Loucy (cell line): ENCODE results near the gene GPX3.

Experiments used
- H2AFZ ChIP-seq: fragments of 200-600 bp; sonication (generic); 2 replicates; pipeline ENCODE4 v1.6.0; 2016; ENCODE audit warnings: antibody characterized with exemption, mild to moderate bottlenecking, low read length, moderate library complexity
- H3F3A ChIP-seq: fragments of 200-600 bp; 2 replicates; pipeline ENCODE4 v1.6.0; 2016; ENCODE audit warnings: antibody characterized with exemption, low read depth, mild to moderate bottlenecking
- H3K27me3 ChIP-seq: fragments of 200-600 bp; sonication (generic); 2 replicates; pipeline ENCODE4 v1.6.1; 2014; ENCODE audit warnings: low read length, mild to moderate bottlenecking; ENCODE audit not compliant: insufficient read depth, poor library complexity, severe bottlenecking
- H3K36me3 ChIP-seq: fragments of 200-600 bp; sonication (generic); 2 replicates; pipeline ENCODE4 v1.6.1; 2016; ENCODE audit warnings: low read length; ENCODE audit not compliant: insufficient read depth
- H3K4me1 ChIP-seq: fragments of 200-600 bp; sonication (generic); 2 replicates; pipeline ENCODE4 v1.5.1; 2014; ENCODE audit warnings: low read length, mild to moderate bottlenecking; ENCODE audit not compliant: insufficient read depth, poor library complexity, severe bottlenecking
- H3K4me2 ChIP-seq: fragments of 200-600 bp; sonication (generic); 2 replicates; pipeline ENCODE4 v1.6.0; 2014; ENCODE audit warnings: antibody characterized with exemption, low read length, low read depth, mild to moderate bottlenecking; ENCODE audit not compliant: poor library complexity, severe bottlenecking
- H3K4me3 ChIP-seq: fragments of 200-600 bp; sonication (generic); 2 replicates; pipeline ENCODE4 v1.5.1; 2014; ENCODE audit warnings: low read length, mild to moderate bottlenecking, mixed read lengths; ENCODE audit not compliant: poor library complexity, severe bottlenecking
- H3K79me2 ChIP-seq: fragments of 200-600 bp; sonication (generic); 2 replicates; pipeline ENCODE4 v1.6.1; 2014; ENCODE audit warnings: low read length; ENCODE audit not compliant: insufficient read depth
- H3K9ac ChIP-seq: fragments of 200-600 bp; sonication (generic); 2 replicates; pipeline ENCODE4 v1.6.0; 2014; ENCODE audit warnings: mild to moderate bottlenecking, low read depth, low read length, moderate library complexity; ENCODE audit not compliant: poor library complexity, severe bottlenecking
- H3K9me2 ChIP-seq: fragments of 200-600 bp; sonication (generic); replicated peaks from 2 replicates; pipeline ENCODE4 v1.6.1; 2016; ENCODE audit warnings: low read depth, low read length, mixed read lengths
- H3K9me3 ChIP-seq: fragments of 200-600 bp; sonication (generic); 2 replicates; pipeline ENCODE4 v1.6.1; 2014; ENCODE audit warnings: mild to moderate bottlenecking, antibody characterized with exemption, low read length, low read depth; ENCODE audit not compliant: insufficient read depth
- H4K20me1 ChIP-seq: fragments of 200-600 bp; sonication (generic); 2 replicates; pipeline ENCODE4 v1.6.0; 2014; ENCODE audit warnings: antibody characterized with exemption, low read length, mild to moderate bottlenecking; ENCODE audit not compliant: insufficient read depth, poor library complexity, severe bottlenecking
- EZH2phosphoT487 ChIP-seq: fragments of 200-600 bp; IDR thresholded peaks from 2 replicates; pipeline ENCODE4 v1.6.1; 2018; ENCODE audit warnings: antibody characterized with exemption, mild to moderate bottlenecking, moderate library complexity, borderline replicate concordance
- TF ChIP-seq, protein P1 (sequence below): fragments of 200-600 bp; sonication (generic); conservative IDR thresholded peaks from 2 replicates; pipeline ENCODE4 v1.5.1; 2014; ENCODE audit warnings: mild to moderate bottlenecking, antibody characterized with exemption, low read length

Gene GPX3

GRCh38 chr5:151021746-151022145, 1.4 kb downstream of the GPX3 start:
- Histone ChIP-seq H3K4me3 (no peak overlapping the region), H3K79me2 (no peaks in the 10 kb centered on the region), H3K9me2 (no peaks in the 10 kb centered on the region), H3K9ac (no peak overlapping the region), H3K4me1 (peaks cover 6% of the 10 kb centered on the region), H3K27me3 (no peaks in the 10 kb centered on the region), H4K20me1 (no peaks in the 10 kb centered on the region), H3K4me2 (no peak overlapping the region), H2AFZ (no peak overlapping the region), H3K36me3 (no peaks in the 10 kb centered on the region; the same call in 1 of the 2 replicates), H3F3A (no peaks in the 10 kb centered on the region), H3K9me3 (no peaks in the 10 kb centered on the region)
- TF ChIP-seq, protein P1, sequence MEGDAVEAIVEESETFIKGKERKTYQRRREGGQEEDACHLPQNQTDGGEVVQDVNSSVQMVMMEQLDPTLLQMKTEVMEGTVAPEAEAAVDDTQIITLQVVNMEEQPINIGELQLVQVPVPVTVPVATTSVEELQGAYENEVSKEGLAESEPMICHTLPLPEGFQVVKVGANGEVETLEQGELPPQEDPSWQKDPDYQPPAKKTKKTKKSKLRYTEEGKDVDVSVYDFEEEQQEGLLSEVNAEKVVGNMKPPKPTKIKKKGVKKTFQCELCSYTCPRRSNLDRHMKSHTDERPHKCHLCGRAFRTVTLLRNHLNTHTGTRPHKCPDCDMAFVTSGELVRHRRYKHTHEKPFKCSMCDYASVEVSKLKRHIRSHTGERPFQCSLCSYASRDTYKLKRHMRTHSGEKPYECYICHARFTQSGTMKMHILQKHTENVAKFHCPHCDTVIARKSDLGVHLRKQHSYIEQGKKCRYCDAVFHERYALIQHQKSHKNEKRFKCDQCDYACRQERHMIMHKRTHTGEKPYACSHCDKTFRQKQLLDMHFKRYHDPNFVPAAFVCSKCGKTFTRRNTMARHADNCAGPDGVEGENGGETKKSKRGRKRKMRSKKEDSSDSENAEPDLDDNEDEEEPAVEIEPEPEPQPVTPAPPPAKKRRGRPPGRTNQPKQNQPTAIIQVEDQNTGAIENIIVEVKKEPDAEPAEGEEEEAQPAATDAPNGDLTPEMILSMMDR = no peak
- no peak for TF ChIP-seq EZH2phosphoT487

GRCh38 chr5:151022511-151023018, 2.2 kb downstream of the GPX3 start:
- H3K9me3 ChIP-seq = no peaks in the 10 kb centered on the region
- no peak overlapping the region for H3K9ac ChIP-seq
- no peak overlapping the region for H3K4me3 ChIP-seq
- H3K36me3 ChIP-seq = no peaks in the 10 kb centered on the region; the same call in 1 of the 2 replicates
- H3K4me2 ChIP-seq = no peak overlapping the region
- no peaks in the 10 kb centered on the region for H3K27me3 ChIP-seq
- H4K20me1 ChIP-seq = no peaks in the 10 kb centered on the region
- H2AFZ ChIP-seq = no peak overlapping the region
- H3K4me1 ChIP-seq = peaks cover 6% of the 10 kb centered on the region
- no peaks in the 10 kb centered on the region for H3F3A ChIP-seq
- no peak for TF ChIP-seq EZH2phosphoT487
- TF ChIP-seq, protein P1 = no peak
- no peaks in the 10 kb centered on the region for H3K79me2 ChIP-seq
- no peaks in the 10 kb centered on the region for H3K9me2 ChIP-seq

DNA sequence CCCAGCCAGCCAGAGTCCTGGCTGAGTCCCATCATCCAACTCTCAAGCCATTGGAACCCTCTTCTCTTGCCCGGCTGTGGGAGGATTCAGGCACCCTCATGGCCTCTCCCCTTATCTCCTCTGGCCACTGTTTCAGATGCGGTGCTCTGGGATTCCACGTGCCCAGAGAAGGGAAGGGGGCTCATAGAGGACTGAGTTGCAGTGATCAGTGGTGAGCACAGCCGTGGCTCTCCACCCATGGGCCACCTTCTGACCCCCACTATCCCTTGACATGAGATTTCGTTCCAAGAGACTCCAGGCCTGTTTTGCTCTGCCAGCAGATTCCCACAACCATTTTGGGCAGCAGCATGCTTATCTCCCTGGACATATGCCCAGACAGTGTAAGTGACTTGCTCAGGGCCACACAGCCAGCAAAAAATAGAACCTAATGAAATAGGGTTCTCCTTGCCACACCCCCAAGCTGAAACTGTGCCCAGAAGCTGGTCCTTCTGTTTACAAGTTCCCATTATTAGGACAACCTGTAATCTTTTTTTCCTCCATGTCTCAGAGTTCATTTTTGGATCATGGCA, 2.7 kb downstream of the GPX3 start:
- H3K9me3 ChIP-seq = no peaks in the 10 kb centered on the region

More for the DNA sequence above, 2.7 kb downstream of the GPX3 start:
- Histone ChIP-seq H3K79me2 (no peaks in the 10 kb centered on the region), H3K9ac (no peak overlapping the region), H3K4me1 (peaks cover 6% of the 10 kb centered on the region), H3K27me3 (no peaks in the 10 kb centered on the region), H4K20me1 (no peaks in the 10 kb centered on the region), H3K4me2 (no peak overlapping the region), H3K4me3 (no peak overlapping the region), H3K9me2 (no peaks in the 10 kb centered on the region), H3F3A (no peaks in the 10 kb centered on the region), H3K36me3 (peaks cover 3% of the 10 kb centered on the region; the same call in 1 of the 2 replicates), H2AFZ (no peak overlapping the region)
- TF ChIP-seq, protein P1 = no peak
- TF ChIP-seq EZH2phosphoT487 = no peak
